Gastrocnemius medialis (tissue), 4 donors: ENCODE data around the gene IL18R1. TPM values are rescaled to one million over a fixed set of nuclear protein-coding genes. Genes with fewer than 3 reads are reported as not detected.
"Not testable (repeated sequence)": the region's sequence is repeated elsewhere in the genome, so short reads cannot be mapped to it uniquely, and the experiment has no call there.

Source experiments
- ATAC-seq, 2 donors: fragments of 150-250 bp; one replicate each; pipeline ENCODE4 v1.9.1; 2016
- DNase-seq, 2 donors: peaks; one replicate each; pipeline ENCODE4 v3.0.0-alpha.2; 2019
- H3K27ac ChIP-seq, 4 donors: fragments of 200-600 bp; sonication (generic); 1 replicate in 1 of 4; 2 replicates in 3 of 4; pipeline ENCODE4 v1.5.1; 2016 to 2018; ENCODE audit warnings: mild to moderate bottlenecking in 2 of 4, moderate library complexity in 1 of 4
- H3K27me3 ChIP-seq, 3 donors: fragments of 200-600 bp; sonication (generic) in 2 of 3; 1 replicate in 1 of 3; 2 replicates in 2 of 3; pipeline versions ENCODE4 v1.5.1 to v1.6.0; 2016 to 2019; ENCODE audit warnings: mild to moderate bottlenecking in 1 of 3, moderate library complexity in 1 of 3
- H3K36me3 ChIP-seq, 2 donors: fragments of 200-600 bp; sonication (generic) in 1 of 2; one replicate each; pipeline ENCODE4 v1.5.1; 2017 to 2018
- H3K4me1 ChIP-seq, 2 donors: fragments of 200-600 bp; sonication (generic) in 1 of 2; one replicate each; pipeline ENCODE4 v1.5.1; 2016 to 2017; ENCODE audit warnings: mild to moderate bottlenecking in 2 of 2
- H3K4me3 ChIP-seq, 4 donors: fragments of 200-600 bp; sonication (generic) in 3 of 4; 1 replicate in 1 of 4; 2 replicates in 3 of 4; pipeline ENCODE4 v1.5.1; 2016 to 2019; ENCODE audit warnings: mild to moderate bottlenecking in 2 of 4
- H3K9me3 ChIP-seq, 3 donors: fragments of 200-600 bp; sonication (generic) in 2 of 3; 1 replicate in 1 of 3; 2 replicates in 2 of 3; pipeline ENCODE4 v1.5.1; 2016 to 2019
- POLR2A ChIP-seq, 2 donors: fragments of 450-650 bp; IDR thresholded peaks; one replicate each; pipeline ENCODE4 v1.6.1; 2017; ENCODE audit warnings: antibody characterized with exemption in 2 of 2, mild to moderate bottlenecking in 2 of 2, moderate library complexity in 2 of 2
- in situ Hi-C, 4 donors: fragments of 200-750 bp; cut with MboI; loops; one replicate each; pipeline versions ENCODE4 v1.15.0 to v1.8.0; 2017; ENCODE audit warnings: low sequenced_read_pairs in 4 of 4
- intact Hi-C: fragments of 100-400 bp; cut with DNase I; formaldehyde crosslinking; loops from one replicate; pipeline ENCODE4 v1.15.1; 2023; ENCODE audit warnings: low total_unique reads
- total RNA-seq, 4 donors: library from RNA; depleted of rRNA; stranded (reverse); fragments of >200 nt; gene quantifications; one replicate each; pipeline versions ENCODE4 v1.1.0 to v1.2.3, GENCODE V29; 2016
- TF ChIP-seq, protein P1 (sequence below), 5 experiments: fragments of 450-650 bp in 3 of 5; fragments of 200-600 bp in 2 of 5; sonication (generic) in 2 of 5; IDR thresholded peaks in 4 of 5; conservative IDR thresholded peaks in 1 of 5; 1 replicate in 4 of 5; 2 replicates in 1 of 5; pipeline ENCODE4 v1.5.1; 2016 to 2019; ENCODE audit warnings: antibody characterized with exemption in 5 of 5, mild to moderate bottlenecking in 3 of 5, moderate library complexity in 3 of 5

The IL18R1 gene
- total RNA-seq, 4 donors from 2014 or later = 0.36 to 2.8 (median 1.1) TPM

DNA sequence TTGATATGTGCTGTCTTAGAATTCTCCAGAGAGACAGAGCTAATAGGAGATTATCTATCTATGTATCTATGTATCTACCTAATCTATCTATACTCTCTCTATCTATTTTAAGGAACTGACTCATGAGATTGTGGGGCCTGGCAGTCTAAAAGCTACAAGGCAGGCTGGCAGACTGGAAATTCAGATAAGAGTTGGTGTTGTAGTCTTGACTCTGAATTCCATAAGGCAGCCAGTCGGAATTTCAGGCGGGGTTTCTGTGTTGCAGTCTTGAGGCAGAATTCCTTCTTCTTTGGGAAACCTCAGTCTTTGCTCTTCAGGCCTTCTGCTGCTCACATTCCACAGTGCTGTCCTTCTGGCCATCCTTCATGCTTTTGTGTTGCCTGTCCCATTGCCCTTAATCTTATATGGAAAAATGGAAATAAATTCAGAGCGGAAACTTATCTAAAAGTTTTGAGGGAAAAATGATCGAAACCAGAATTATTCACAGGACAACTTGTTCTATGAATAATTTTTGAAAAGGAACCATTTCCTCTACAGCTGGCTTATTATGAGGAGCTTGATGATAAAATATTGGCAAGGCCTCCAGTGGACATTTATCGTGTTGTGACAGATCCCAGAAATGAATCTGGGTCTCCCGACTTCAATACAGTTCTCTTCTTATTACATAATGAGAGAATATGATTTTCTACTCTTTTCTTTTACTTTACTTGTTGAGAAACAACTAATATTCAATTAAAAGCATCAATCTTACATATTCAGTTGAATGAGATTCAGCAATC lies 33.5 kb upstream of the IL18R1 start:
- no peak overlapping the region for H3K27ac ChIP-seq

DNA sequence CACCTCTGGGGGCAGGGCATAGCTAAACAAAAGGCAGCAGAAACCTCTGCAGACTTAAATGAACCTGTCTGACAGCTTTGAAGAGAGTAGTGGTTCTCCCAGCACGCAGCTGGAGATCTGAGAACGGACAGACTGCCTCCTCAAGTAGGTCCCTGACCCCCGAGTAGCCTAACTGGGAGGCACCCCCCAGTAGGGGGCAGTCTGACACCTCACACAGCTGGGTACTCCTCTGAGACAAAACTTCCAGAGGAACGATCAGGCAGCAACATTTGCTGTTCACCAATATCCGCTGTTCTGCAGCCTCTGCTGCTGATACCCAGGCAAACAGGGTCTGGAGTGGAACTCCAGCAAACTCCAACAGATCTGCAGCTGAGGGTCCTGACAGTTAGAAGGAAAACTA lies 30.7 kb upstream of the IL18R1 start:
- in situ Hi-C loops, H3K27me3 ChIP-seq, H3K9me3 ChIP-seq, ATAC-seq, DNase-seq, H3K4me3 ChIP-seq, intact Hi-C loops, H3K36me3 ChIP-seq, H3K4me1 ChIP-seq, H3K27ac ChIP-seq: not testable (repeated sequence)

More for the DNA sequence above, 33.5 kb upstream of the IL18R1 start:
- intact Hi-C loops (no loop called here), in situ Hi-C loops (no loop called here)
- no peaks in the 10 kb centered on the region for H3K36me3 ChIP-seq
- no peaks in the 10 kb centered on the region for H3K4me1 ChIP-seq
- H3K4me3 ChIP-seq = no peak overlapping the region
- H3K9me3 ChIP-seq = no peaks in the 10 kb centered on the region
- no peaks in the 10 kb centered on the region for H3K27me3 ChIP-seq
- TF ChIP-seq, protein P1, sequence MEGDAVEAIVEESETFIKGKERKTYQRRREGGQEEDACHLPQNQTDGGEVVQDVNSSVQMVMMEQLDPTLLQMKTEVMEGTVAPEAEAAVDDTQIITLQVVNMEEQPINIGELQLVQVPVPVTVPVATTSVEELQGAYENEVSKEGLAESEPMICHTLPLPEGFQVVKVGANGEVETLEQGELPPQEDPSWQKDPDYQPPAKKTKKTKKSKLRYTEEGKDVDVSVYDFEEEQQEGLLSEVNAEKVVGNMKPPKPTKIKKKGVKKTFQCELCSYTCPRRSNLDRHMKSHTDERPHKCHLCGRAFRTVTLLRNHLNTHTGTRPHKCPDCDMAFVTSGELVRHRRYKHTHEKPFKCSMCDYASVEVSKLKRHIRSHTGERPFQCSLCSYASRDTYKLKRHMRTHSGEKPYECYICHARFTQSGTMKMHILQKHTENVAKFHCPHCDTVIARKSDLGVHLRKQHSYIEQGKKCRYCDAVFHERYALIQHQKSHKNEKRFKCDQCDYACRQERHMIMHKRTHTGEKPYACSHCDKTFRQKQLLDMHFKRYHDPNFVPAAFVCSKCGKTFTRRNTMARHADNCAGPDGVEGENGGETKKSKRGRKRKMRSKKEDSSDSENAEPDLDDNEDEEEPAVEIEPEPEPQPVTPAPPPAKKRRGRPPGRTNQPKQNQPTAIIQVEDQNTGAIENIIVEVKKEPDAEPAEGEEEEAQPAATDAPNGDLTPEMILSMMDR (IDR thresholded peaks at IDR 0.05 in 4 of 5, conservative IDR thresholded peaks at IDR 0.05 in 1 of 5) = no peak
- no peak for TF ChIP-seq POLR2A (IDR thresholded peaks at IDR 0.05)
- ATAC-seq (no peak), DNase-seq (no peak)

DNA sequence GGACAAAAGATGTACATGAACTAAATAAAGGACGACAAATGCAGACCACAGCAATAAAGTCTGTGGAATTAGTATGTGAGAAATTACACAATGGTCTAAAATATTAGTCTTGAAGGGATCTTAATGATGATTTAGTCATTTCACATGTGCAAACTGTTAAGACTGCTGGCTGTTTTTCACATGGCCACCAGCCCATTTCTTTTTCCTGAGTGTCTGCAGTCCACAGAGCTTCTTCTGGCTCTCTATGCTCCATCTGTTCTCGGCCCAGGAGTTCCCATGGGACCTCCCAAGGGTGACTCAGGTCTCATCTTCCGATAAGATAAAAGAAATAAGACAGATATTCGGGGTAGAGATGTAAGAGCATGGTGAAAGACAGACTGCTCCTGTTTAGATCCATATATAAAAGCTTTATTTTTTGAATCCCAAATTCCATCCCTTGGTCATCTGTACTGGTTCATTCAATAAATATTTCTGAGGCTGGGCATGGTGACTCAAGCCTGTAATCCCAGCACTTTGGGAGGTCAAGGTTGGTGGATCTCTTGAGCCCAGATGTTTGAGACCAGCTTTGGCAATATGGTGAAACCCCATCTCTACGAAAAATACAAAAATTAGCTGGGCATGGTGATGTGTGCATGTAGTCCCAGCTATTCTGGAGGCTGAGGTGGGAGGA lies 24.1 kb upstream of the IL18R1 start:
- no peak overlapping the region for H3K27ac ChIP-seq
- H3K4me1 ChIP-seq = peaks cover 0 to under 1% of the 10 kb centered on the region in 2 donors
- in situ Hi-C loops = no loop called here
- no peak overlapping the region for H3K4me3 ChIP-seq
- DNase-seq (no peak), ATAC-seq (no peak)
- intact Hi-C loops = no loop called here
- no peaks in the 10 kb centered on the region for H3K9me3 ChIP-seq
- TF ChIP-seq POLR2A (IDR thresholded peaks at IDR 0.05) = no peak
- TF ChIP-seq, protein P1 (IDR thresholded peaks at IDR 0.05 in 4 of 5, conservative IDR thresholded peaks at IDR 0.05 in 1 of 5) = no peak
- H3K27me3 ChIP-seq = no peaks in the 10 kb centered on the region
- no peaks in the 10 kb centered on the region for H3K36me3 ChIP-seq

DNA sequence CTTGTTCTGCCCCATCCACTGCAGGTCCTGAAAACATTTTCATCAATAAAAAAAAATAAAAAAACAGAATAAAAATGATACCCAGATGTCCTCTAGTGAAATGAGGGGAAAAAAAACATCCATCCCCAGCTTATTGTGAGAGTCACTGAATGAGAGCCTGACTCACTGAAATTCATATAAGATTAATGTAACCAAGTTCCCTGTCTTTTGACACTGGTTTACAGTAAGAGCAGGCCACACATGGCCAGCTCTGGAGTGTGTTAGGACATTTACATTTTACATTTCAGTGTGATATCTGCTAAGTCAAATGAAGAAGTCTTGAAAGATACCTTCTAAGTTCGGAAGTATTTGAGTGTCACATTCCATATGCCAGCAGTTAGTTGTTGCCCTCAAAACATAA lies 21.1 kb upstream of the IL18R1 start:
- Histone ChIP-seq H3K27me3 (no peaks in the 10 kb centered on the region), H3K9me3 (no peaks in the 10 kb centered on the region), H3K4me1 (peaks cover 0 to 8% of the 10 kb centered on the region in 2 donors), H3K4me3 (no peak overlapping the region), H3K27ac (no peak overlapping the region), H3K36me3 (no peaks in the 10 kb centered on the region)
- DNase-seq (no peak), ATAC-seq (no peak)
- in situ Hi-C loops = no loop called here
- intact Hi-C loops = no loop called here
- TF ChIP-seq, protein P1 (IDR thresholded peaks at IDR 0.05 in 4 of 5, conservative IDR thresholded peaks at IDR 0.05 in 1 of 5) = no peak
- TF ChIP-seq POLR2A (IDR thresholded peaks at IDR 0.05) = no peak

DNA sequence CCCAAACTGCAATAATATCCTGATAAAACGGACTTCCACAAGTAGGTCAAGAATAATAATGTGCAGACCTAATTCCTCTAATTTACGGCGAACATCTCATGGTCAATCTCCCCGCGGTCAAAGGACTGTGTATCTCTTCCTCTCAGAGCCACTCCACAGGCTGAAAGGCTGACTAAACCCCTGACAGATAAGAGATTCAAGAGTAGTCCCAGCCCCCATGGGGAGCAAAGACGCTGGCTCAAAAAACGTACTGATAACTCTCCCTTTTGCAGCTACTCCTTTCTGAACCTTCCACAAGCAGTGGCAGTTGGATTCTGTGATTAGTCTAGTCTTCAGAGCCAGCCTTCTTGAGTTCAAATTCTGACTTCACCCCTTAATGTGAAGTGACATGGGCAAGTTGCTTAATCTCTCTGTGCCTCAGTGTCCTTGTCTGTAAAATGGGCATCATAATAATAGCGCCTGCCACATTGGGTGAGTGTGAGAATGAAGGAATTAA lies 19.7 kb upstream of the IL18R1 start:
- no peaks in the 10 kb centered on the region for H3K27me3 ChIP-seq
- H3K4me3 ChIP-seq = no peak overlapping the region
- no peaks in the 10 kb centered on the region for H3K36me3 ChIP-seq
- no peaks in the 10 kb centered on the region for H3K9me3 ChIP-seq
- peak overlapping the region in 1 of 4 donors; percentile 26 for H3K27ac ChIP-seq
- DNase-seq = no peak
- intact Hi-C loops (no loop called here), in situ Hi-C loops (no loop called here)
- H3K4me1 ChIP-seq = peaks cover 0 to 8% of the 10 kb centered on the region in 2 donors
- ATAC-seq = no peak
- TF ChIP-seq, protein P1 (IDR thresholded peaks at IDR 0.05 in 4 of 5, conservative IDR thresholded peaks at IDR 0.05 in 1 of 5) = no peak
- TF ChIP-seq POLR2A (IDR thresholded peaks at IDR 0.05) = no peak
